Skeletal muscle tissue (tissue), 4 donors: ENCODE measurements around the gene RTL10. TPM values are rescaled to one million over a fixed set of nuclear protein-coding genes. Genes with fewer than 3 reads are reported as not detected.

Source experiments
- H3K27ac ChIP-seq: one replicate; pipeline ENCODE4 v1.7.0; 2013; ENCODE audit warnings: mild to moderate bottlenecking, low read depth, low read length, inconsistent platforms
- H3K27me3 ChIP-seq, 3 donors: one replicate each; pipeline ENCODE4 v1.7.0; 2013; ENCODE audit warnings: low read length in 3 of 3; ENCODE audit not compliant: control insufficient read depth in 3 of 3, insufficient read depth in 3 of 3
- H3K36me3 ChIP-seq, 3 donors: one replicate each; pipeline ENCODE4 v1.7.0; 2013; ENCODE audit warnings: low read length in 3 of 3; ENCODE audit not compliant: control insufficient read depth in 3 of 3, insufficient read depth in 3 of 3
- H3K4me1 ChIP-seq, 3 donors: one replicate each; pipeline ENCODE4 v1.7.0; 2013; ENCODE audit warnings: low read length in 3 of 3, mild to moderate bottlenecking in 3 of 3; ENCODE audit not compliant: control insufficient read depth in 3 of 3, insufficient read depth in 3 of 3
- H3K4me3 ChIP-seq, 3 donors: one replicate each; pipeline ENCODE4 v1.7.0; 2013; ENCODE audit warnings: low read length in 3 of 3
- H3K9ac ChIP-seq, 3 donors: one replicate each; pipeline ENCODE4 v1.7.0; 2013; ENCODE audit warnings: low read length in 3 of 3, mild to moderate bottlenecking in 3 of 3, moderate library complexity in 2 of 3, low read depth in 1 of 3
- H3K9me3 ChIP-seq, 3 donors: one replicate each; pipeline ENCODE4 v1.7.0; 2013; ENCODE audit warnings: low read length in 3 of 3; ENCODE audit not compliant: control insufficient read depth in 3 of 3
- total RNA-seq: library from RNA; depleted of rRNA; stranded (reverse); fragments of >200 nt; gene quantifications from one replicate; pipeline ENCODE4 v1.2.3, GENCODE V29; 2014
- donor health status: Osteomylitis.

RTL10 gene
- total RNA-seq, 1 donor from 2014 or later: 9.4 TPM

- H3K4me1 ChIP-seq: peaks cover 1 to 8% (median 3%) of the 10 kb centered on the region in 3 donors
- no peaks in the 10 kb centered on the region for H3K27me3 ChIP-seq
- H3K27ac ChIP-seq: no peak overlapping the region
- no peak overlapping the region for H3K9ac ChIP-seq
- no peaks in the 10 kb centered on the region for H3K9me3 ChIP-seq
- peaks cover 0 to 4% (median 3%) of the 10 kb centered on the region in 3 donors for H3K36me3 ChIP-seq
- no peak overlapping the region for H3K4me3 ChIP-seq
Observed at GRCh38 chr22:19808873-19809478, 45.7 kb downstream of the RTL10 start.

GRCh38 chr22:19807914-19808872 lies 46.5 kb downstream of the RTL10 start:
- H3K9ac ChIP-seq: no peak overlapping the region
- no peak overlapping the region for H3K27ac ChIP-seq
- no peaks in the 10 kb centered on the region for H3K9me3 ChIP-seq
- no peaks in the 10 kb centered on the region for H3K27me3 ChIP-seq
- peaks cover 0 to 6% (median 3%) of the 10 kb centered on the region in 3 donors for H3K36me3 ChIP-seq
- H3K4me3 ChIP-seq: no peak overlapping the region
- peaks cover 4 to 16% (median 10%) of the 10 kb centered on the region in 3 donors for H3K4me1 ChIP-seq

- no peaks in the 10 kb centered on the region for H3K9me3 ChIP-seq
- no peaks in the 10 kb centered on the region for H3K27me3 ChIP-seq
- peaks cover 0 to 5% (median 3%) of the 10 kb centered on the region in 3 donors for H3K36me3 ChIP-seq
- H3K9ac ChIP-seq: no peak overlapping the region
- no peak overlapping the region for H3K27ac ChIP-seq
- H3K4me3 ChIP-seq: no peak overlapping the region
- peaks cover 4 to 25% (median 15%) of the 10 kb centered on the region in 3 donors for H3K4me1 ChIP-seq
Observed at GRCh38 chr22:19807161-19807913, 47.3 kb downstream of the RTL10 start.

- Histone ChIP-seq H3K9me3 (no peaks in the 10 kb centered on the region), H3K4me1 (peaks cover 4 to 25% (median 15%) of the 10 kb centered on the region in 3 donors), H3K27ac (no peak overlapping the region)
Observed at GRCh38 chr22:19806213-19807160, 48.2 kb downstream of the RTL10 start.

GRCh38 chr22:19805821-19806212 lies 48.9 kb downstream of the RTL10 start:
- H3K4me3 ChIP-seq: no peak overlapping the region
- no peak overlapping the region for H3K27ac ChIP-seq
- H3K9ac ChIP-seq: no peak overlapping the region
- H3K4me1 ChIP-seq: peaks cover 4 to 25% (median 16%) of the 10 kb centered on the region in 3 donors
- no peaks in the 10 kb centered on the region for H3K27me3 ChIP-seq
- H3K36me3 ChIP-seq: peaks cover 0 to 3% (median 2%) of the 10 kb centered on the region in 3 donors
- no peaks in the 10 kb centered on the region for H3K9me3 ChIP-seq

More at GRCh38 chr22:19806213-19807160, 48.2 kb downstream of the RTL10 start:
- H3K4me3 ChIP-seq: no peak overlapping the region
- H3K9ac ChIP-seq: no peak overlapping the region
- no peaks in the 10 kb centered on the region for H3K27me3 ChIP-seq
- peaks cover 0 to 3% (median 2%) of the 10 kb centered on the region in 3 donors for H3K36me3 ChIP-seq

Other genes with a start within 250 kb of the RTL10 start
- gene SEPTIN5, start 140.4 kb downstream of the RTL10 start, total RNA-seq: 28.7 TPM
- 6.8 TPM for gene GP1BB, start 131.3 kb downstream of the RTL10 start, total RNA-seq
- gene TBX1, start 94.1 kb downstream of the RTL10 start, total RNA-seq: 4.2 TPM
- 4.7 TPM for gene GNB1L, start within 50 bp of the RTL10 start, total RNA-seq
- gene COMT, start 86.9 kb upstream of the RTL10 start, total RNA-seq: 25.6 TPM
- 13.6 TPM for gene TXNRD2, start 86.9 kb upstream of the RTL10 start, total RNA-seq
- 49.6 TPM for gene ARVCF, start 161.9 kb upstream of the RTL10 start, total RNA-seq
- 13.6 TPM for gene TANGO2, start 166.2 kb upstream of the RTL10 start, total RNA-seq
- gene DGCR8, start 225.4 kb upstream of the RTL10 start, total RNA-seq: 38.1 TPM